GM19463 (cell line): ENCODE measurements around the gene IQCH.
"Not testable (repeated sequence)": the region's sequence is repeated elsewhere in the genome, so short reads cannot be mapped to it uniquely, and the experiment has no call there.

Source experiments
- ATAC-seq: cut with Tn5 transposase; IDR thresholded peaks from one replicate; pipeline ENCODE4 v1.9.1; 2021; ENCODE audit warnings: mild to moderate bottlenecking, moderate library complexity; ENCODE audit not compliant: unreplicated experiment

Gene IQCH

GRCh38 chr15:67244971-67245478 is 9.6 kb upstream of the IQCH start:
- no peak for ATAC-seq

DNA sequence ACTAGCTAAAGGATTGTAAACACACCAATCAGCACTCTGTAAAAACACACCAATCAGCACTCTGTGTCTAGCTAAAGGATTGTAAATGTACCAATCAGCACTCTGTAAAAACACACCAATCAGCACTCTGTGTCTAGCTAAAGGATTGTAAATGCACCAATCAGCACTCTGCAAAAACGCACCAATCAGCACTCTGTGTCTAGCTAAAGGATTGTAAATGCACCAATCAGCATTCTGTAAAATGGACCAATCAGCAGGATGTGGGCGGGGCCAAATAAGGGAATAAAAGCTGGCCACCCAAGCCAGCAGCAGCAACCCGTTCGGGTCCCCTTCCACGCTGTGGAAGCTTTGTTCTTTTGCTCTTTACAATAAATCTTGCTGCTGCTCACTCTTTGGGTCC is 8.0 kb upstream of the IQCH start:
- not testable (repeated sequence) for ATAC-seq

DNA sequence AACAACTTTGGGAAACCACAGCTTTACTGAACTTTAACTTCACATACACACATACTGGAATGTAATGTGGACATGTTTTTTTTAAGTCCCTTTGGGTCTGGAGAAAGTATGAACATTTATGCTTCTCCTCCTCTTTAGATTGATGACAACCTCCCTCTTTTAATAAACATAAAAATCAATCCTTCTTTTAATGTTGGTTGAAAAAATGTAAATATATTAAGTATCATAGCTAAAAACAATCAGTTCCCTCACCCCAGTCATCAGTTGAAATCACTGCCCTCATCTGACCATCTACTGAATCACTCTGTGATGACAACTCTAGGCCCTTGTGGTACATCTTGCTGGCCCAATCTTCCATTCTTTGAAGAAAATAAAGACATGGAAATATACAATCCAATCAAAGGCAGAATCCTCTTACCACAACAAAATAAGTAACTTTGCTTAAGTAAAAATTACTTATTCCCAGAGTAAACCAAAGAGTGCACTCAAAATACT is 6.5 kb upstream of the IQCH start:
- no peak for ATAC-seq

DNA sequence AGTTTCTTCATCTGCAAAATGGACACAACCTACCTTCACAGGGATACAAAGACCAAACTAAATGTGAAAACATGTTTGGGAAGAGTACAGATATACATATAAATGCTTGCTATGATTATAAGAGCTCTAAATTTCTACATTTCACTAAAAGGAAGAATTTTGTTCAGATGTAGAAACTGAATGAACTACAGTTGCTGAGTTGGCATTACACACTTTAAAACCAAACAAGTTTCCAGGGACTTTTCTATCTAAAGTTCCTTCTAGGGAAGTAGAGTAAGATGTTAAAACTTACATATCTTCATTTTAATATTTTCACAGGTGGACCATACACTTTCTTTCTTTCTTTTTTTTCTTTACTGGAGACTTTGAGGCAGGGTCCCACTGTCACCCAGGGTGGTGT is 4.8 kb upstream of the IQCH start:
- ATAC-seq, result no peak

GRCh38 chr15:67251318-67251717 is 3.3 kb upstream of the IQCH start:
- no peak for ATAC-seq

- no peak for ATAC-seq
These were observed 1.5 kb upstream of the IQCH start for GRCh38 chr15:67253101-67253500.

DNA sequence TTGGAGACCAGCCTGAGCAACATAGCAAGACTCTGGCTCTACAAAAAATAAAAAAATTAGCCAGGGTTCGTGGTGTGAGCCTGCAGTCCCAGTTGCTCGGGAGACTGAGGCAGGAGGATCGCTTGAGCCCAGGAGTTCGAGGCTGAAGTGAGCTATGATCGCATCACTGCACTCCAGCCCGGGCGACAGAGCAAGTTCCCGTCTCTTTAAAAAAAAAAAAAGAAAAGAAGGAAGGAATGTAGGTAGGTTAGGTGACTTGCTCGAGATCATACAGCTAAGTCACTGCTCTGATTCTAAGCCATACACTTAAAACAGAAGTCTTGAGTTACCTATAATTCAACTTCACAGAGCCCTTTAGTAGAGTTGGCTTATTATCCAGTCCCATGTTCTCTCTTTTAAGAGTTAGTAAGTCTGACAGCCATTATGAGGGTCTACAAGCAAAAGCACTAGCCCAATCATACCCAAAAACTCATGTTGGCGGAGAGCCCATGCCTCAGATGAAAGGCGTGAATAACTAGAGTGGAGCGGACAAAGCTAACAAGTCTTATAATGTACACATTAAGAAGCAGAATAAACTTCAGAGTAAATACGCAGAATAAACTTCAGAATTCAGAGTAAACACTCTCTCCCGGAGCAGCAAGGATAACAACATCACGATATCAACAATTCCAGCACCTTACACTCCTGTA is 893 bp upstream of the IQCH start:
- ATAC-seq, result no peak

GRCh38 chr15:67256051-67256450 is 1.5 kb downstream of the IQCH start:
- ATAC-seq, result no peak

DNA sequence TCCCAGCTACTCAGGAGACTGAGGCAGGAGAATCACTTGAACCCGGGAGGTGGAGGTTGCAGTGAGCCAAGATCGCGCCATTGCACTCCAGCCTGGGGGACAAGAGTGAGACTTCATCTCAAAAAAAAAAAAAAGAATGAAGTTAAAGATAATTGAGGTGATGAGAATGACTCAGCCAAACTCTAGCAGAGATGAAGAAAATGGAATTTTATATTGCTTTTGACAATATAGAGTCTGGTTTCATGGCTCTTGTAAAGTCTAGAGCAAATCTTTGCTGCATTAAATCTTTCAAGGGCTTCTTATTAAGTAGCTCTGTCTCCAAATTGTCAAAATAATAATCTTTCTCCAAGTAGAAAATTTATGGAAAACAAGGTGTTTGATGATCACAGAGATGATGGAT is 3.8 kb downstream of the IQCH start:
- ATAC-seq, result not testable (repeated sequence)

DNA sequence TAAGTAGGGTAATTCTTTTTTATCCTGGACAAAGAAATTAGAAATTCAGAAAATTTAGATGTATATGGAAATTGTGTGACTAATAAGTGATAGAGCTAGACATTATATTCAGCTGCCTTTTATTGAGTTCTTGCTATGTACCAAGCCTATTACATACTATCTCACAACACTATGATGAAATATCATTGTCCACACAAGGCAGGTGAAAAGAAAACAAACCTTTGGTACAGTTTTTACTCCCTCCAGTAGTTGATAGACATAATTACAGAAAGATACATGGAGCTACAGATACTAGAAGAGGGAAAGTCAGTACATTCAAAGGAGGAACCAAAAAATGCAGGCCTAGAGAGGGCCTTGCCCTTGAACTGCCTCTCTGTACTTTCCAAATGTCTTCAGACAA is 4.8 kb downstream of the IQCH start:
- ATAC-seq, result no peak

DNA sequence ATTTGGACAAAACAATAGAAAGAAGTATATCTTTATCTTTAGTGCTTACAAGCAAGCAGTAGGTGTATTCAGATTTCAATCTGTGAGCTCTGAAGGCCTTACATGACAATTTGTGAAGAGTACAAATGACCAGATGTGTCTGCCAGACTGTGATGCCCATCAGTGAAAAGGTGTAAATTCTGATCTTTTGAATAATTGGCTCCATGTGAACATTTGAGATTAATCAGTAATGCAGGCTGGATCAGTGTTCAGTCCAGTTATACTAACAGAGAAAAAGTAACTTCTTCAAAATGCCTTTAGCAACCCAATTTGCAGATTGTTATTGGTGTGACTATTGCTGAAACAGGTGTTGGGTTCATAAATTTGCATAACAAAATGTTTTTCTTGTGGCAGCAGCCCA is 5.2 kb downstream of the IQCH start:
- ATAC-seq, result no peak

DNA sequence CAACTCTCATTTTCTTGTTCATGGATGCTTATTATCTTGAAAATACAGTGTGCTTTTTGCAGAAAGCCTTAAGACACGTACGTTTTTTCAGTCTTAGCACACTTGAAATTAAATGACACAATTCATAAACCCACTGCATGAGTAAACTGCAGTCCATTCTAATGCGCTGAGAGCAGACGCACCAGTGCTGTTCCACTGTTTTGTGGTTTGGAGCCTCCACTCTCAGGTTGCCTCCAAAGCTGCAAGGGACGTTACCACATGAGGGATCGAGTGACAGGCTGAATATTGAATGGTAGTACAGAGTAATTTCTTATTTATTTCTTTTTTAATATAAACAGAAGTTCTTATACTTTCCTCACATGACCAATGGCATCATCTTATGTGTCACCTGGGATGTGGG is 12.3 kb downstream of the IQCH start:
- ATAC-seq, result no peak

GRCh38 chr15:67267440-67267839 is 12.9 kb downstream of the IQCH start:
- no peak for ATAC-seq

GRCh38 chr15:67267951-67268941 is 13.7 kb downstream of the IQCH start:
- ATAC-seq, result no peak

DNA sequence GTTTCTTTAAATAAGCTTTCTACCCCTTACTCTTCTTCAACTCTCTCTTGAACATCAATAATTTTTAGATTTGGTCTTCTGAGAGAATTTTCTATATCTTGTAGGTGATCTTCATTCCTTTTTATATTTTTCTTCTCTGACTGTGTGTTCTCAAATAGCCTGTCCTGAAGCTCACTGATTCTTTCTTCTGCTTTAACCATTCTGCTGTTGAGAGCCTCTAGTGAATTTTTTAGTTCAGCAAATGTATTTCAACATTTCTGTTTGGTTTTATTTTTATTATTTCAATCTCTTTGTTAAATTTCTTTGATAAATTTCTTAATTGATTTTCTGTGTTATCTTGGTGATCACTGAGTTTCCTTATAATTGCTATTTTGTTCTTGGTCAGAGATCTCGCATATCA is 19.6 kb downstream of the IQCH start:
- no peak for ATAC-seq

DNA sequence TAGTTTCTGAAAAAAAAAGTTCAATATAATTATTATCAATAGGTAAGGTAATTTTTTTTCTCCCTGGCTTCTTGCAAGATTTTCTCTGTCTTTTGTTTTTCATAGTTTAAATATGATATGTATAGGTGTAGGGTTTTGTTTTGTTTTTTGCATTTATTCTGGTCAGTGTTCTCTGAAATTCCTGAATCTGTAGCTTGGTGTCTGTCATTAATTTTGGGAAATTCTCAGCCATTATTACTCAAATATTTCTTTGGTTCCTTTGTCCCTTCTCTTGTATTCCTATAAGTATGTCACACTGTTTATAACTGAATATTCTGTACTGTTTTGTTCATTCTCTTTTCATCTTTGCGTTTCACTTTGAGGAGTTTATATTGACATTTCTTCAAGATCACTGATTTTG is 22.1 kb downstream of the IQCH start:
- no peak for ATAC-seq

- no peak for ATAC-seq
These were observed 25.6 kb downstream of the IQCH start for GRCh38 chr15:67280217-67280616.

DNA sequence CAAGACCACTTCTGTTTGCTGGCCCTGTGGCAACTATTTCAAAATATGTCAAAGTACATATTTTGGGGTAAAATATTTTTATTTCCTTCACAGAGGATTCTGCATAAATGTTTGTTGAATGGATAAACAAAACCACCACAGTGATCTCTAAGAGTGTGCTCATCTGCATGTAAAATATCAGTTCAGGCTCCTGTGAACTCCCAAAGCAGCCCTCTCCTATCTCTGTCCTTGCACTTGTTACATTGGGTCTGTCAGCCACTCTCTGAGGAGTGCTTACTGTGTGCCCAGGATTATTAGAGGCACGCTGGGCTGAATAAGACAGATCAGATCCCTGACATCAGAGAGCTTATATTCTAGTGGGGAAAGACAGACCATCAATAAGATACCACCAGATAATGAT is 27.1 kb downstream of the IQCH start:
- ATAC-seq, result no peak

DNA sequence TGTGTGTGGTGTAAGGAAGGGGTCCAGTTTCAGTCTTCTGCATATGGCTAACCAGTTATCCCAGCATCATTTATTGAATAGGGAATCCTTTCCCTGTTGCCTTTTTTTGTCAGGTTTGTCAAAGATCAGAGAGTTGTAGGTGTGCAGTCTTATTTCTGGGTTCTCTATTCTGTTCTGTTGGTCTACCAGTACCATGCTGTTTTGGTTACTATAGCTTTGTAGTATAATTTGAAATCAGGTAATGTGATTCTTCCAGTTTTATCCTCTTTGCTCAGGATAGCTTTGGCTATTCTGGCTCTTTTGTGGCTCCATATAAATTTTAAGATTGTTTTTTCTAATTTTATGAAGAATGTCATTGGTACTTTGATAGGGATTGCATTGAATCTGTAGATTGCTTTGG is 31.0 kb downstream of the IQCH start:
- ATAC-seq, result not testable (repeated sequence)

DNA sequence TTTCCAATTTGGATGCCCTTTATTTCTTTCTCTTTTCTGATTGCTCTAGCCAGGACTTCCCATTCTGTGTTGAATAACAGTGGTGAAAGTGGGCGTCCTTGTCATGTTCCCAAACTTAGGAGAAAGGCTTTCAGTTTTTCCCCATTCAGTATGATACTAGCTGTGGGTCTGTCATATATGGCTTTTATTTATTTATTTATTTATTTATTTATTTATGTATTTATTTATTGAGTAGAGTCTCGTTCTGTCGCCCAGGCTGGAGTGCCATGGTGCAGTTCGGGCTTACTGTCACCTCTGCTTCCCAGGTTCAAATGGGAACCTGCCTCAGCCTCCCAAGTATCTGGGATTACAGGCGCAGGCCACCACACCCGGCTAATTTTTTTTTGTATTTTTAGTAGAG is 31.8 kb downstream of the IQCH start:
- not testable (repeated sequence) for ATAC-seq

GRCh38 chr15:67290319-67290718 is 35.7 kb downstream of the IQCH start:
- ATAC-seq, result no peak

- ATAC-seq, result no peak
These were observed 41.6 kb downstream of the IQCH start for GRCh38 chr15:67296188-67296587.
